Activated CD4-positive, alpha-beta memory T cell treated with anti-CD3 and anti-CD28 coated beads for 36 hours (primary cell): ENCODE data around the gene KRTAP9-2. TPM values are rescaled to one million over a fixed set of nuclear protein-coding genes. Genes with fewer than 3 reads are reported as not detected.
"Not testable (repeated sequence)": the region's sequence is repeated elsewhere in the genome, so short reads cannot be mapped to it uniquely, and the experiment has no call there.

Experiments
- CTCF ChIA-PET: fragments of 350-600 bp; sonication (Branson Sonifier 250); formaldehyde crosslinking; loops from one replicate; lab custom pipeline; 2021; ENCODE audit warnings: antibody characterized with exemption, inconsistent platforms; lab: Charles Lee
- POLR2A ChIA-PET: fragments of 350-600 bp; sonication (Branson Sonifier 250); formaldehyde crosslinking; loops from one replicate; lab custom pipeline; 2021; ENCODE audit warnings: antibody characterized with exemption; lab: Charles Lee
- DNase-seq: peaks from one replicate; pipeline ENCODE4 v3.0.0-alpha.2; 2020
- H3K27ac Mint-ChIP-seq: one replicate; pipeline ENCODE4 v1.8.0; 2021; ENCODE audit warnings: mixed read lengths
- H3K27me3 Mint-ChIP-seq: one replicate; pipeline ENCODE4 v1.8.0; 2021; ENCODE audit warnings: mixed read lengths
- H3K36me3 Mint-ChIP-seq: one replicate; pipeline ENCODE4 v1.8.0; 2021; ENCODE audit warnings: mixed read lengths
- H3K4me1 Mint-ChIP-seq: one replicate; pipeline ENCODE4 v1.8.0; 2021; ENCODE audit warnings: low read depth, mixed read lengths
- H3K4me3 Mint-ChIP-seq: one replicate; pipeline ENCODE4 v1.8.0; 2021; ENCODE audit warnings: mild to moderate bottlenecking, mixed read lengths
- H3K9me3 Mint-ChIP-seq: one replicate; pipeline ENCODE4 v1.8.0; 2021; ENCODE audit warnings: mixed read lengths
- intact Hi-C: fragments of 100-400 bp; cut with micrococcal nuclease; formaldehyde crosslinking; loops from one replicate; pipeline ENCODE4 v1.15.1; 2023
- total RNA-seq, 2 experiments: library from RNA; stranded (reverse); gene quantifications; one replicate each; pipeline ENCODE4 v1.2.3, GENCODE V29; 2021

The KRTAP9-2 gene
- total RNA-seq, result not detected

- H3K27ac Mint-ChIP-seq, H3K4me3 Mint-ChIP-seq, H3K36me3 Mint-ChIP-seq, POLR2A ChIA-PET, H3K9me3 Mint-ChIP-seq, intact Hi-C loops, CTCF ChIA-PET, H3K4me1 Mint-ChIP-seq, H3K27me3 Mint-ChIP-seq, DNase-seq: not testable (repeated sequence)
Measured at GRCh38 chr17:41226598-41227095, at the start of gene KRTAP9-2. TSS of gene KRTAP9-2 (plus strand) at chr17:41226648. CDS start at chr17:41226655, 7 bp downstream.

GRCh38 chr17:41176744-41177387 is 49.6 kb upstream of the KRTAP9-2 start:
- no peak for DNase-seq
- ChIA-PET POLR2A (no interaction called here), CTCF (no interaction called here)
- H3K4me3 Mint-ChIP-seq, result no peak overlapping the region
- H3K27ac Mint-ChIP-seq, result no peak overlapping the region
- no peaks in the 10 kb centered on the region for H3K4me1 Mint-ChIP-seq
- H3K27me3 Mint-ChIP-seq, result no peaks in the 10 kb centered on the region
- no peaks in the 10 kb centered on the region for H3K36me3 Mint-ChIP-seq
- intact Hi-C loops, result no loop called here
- H3K9me3 Mint-ChIP-seq, result no peaks in the 10 kb centered on the region

GRCh38 chr17:41177727-41178271 is 48.6 kb upstream of the KRTAP9-2 start, which contains the start of gene KRTAP4-2:
TSS of gene KRTAP4-2 (minus strand) at chr17:41178221. CDS start at chr17:41178164, 57 bp downstream.
- no peak within 1 kb of the TSS for H3K27ac Mint-ChIP-seq
- no peak for DNase-seq
- POLR2A ChIA-PET, result no interaction called here
- CTCF ChIA-PET, result no interaction called here
- no peaks in the 10 kb centered on the region for H3K9me3 Mint-ChIP-seq
- no peaks in the 10 kb centered on the region for H3K4me1 Mint-ChIP-seq
- no peaks in the 10 kb centered on the region for H3K27me3 Mint-ChIP-seq
- intact Hi-C loops, result no loop called here
- no peaks in the 10 kb centered on the region for H3K36me3 Mint-ChIP-seq
- H3K4me3 Mint-ChIP-seq, result no peak within 1 kb of the TSS

GRCh38 chr17:41178341-41178740 is 48.1 kb upstream of the KRTAP9-2 start:
- ChIA-PET CTCF (no interaction called here), POLR2A (no interaction called here)
- no peaks in the 10 kb centered on the region for H3K36me3 Mint-ChIP-seq
- H3K27me3 Mint-ChIP-seq, result no peaks in the 10 kb centered on the region
- no peak overlapping the region for H3K27ac Mint-ChIP-seq
- DNase-seq, result no peak
- no peak overlapping the region for H3K4me3 Mint-ChIP-seq
- no peaks in the 10 kb centered on the region for H3K4me1 Mint-ChIP-seq
- no peaks in the 10 kb centered on the region for H3K9me3 Mint-ChIP-seq
- intact Hi-C loops, result no loop called here

- no peak for DNase-seq
- no peaks in the 10 kb centered on the region for H3K4me1 Mint-ChIP-seq
- intact Hi-C loops, result no loop called here
- H3K4me3 Mint-ChIP-seq, result no peak overlapping the region
- H3K36me3 Mint-ChIP-seq, result no peaks in the 10 kb centered on the region
- ChIA-PET CTCF (no interaction called here), POLR2A (no interaction called here)
- H3K27me3 Mint-ChIP-seq, result peaks cover under 1% of the 10 kb centered on the region
- no peak overlapping the region for H3K27ac Mint-ChIP-seq
- no peaks in the 10 kb centered on the region for H3K9me3 Mint-ChIP-seq
Measured at GRCh38 chr17:41178843-41179616, 47.4 kb upstream of the KRTAP9-2 start.

- no peak for DNase-seq
- no peak within 1 kb of the TSS for H3K4me3 Mint-ChIP-seq
- H3K27ac Mint-ChIP-seq, result no peak within 1 kb of the TSS
- CTCF ChIA-PET, result interaction anchor here (1.4 kb wide), 1 partner anchor 364 kb away, joined by 3 read pairs; no protein-coding TSS in a partner anchor
- intact Hi-C loops, result no loop called here
- H3K9me3 Mint-ChIP-seq, result no peaks in the 10 kb centered on the region
- peaks cover 13% of the 10 kb centered on the region for H3K27me3 Mint-ChIP-seq
- POLR2A ChIA-PET, result no interaction called here
- no peaks in the 10 kb centered on the region for H3K36me3 Mint-ChIP-seq
- H3K4me1 Mint-ChIP-seq, result no peaks in the 10 kb centered on the region
Measured at GRCh38 chr17:41184480-41184961, 41.9 kb upstream of the KRTAP9-2 start, which contains the start of gene KRTAP4-1. TSS of gene KRTAP4-1 (minus strand) at chr17:41184911. CDS start at chr17:41184854, 57 bp downstream.

- ChIA-PET POLR2A (no interaction called here), CTCF (interaction anchor here (1.4 kb wide), 1 partner anchor 364 kb away, joined by 3 read pairs; no protein-coding TSS in a partner anchor)
- Mint-ChIP-seq H3K27me3 (peaks cover 13% of the 10 kb centered on the region), H3K4me1 (no peaks in the 10 kb centered on the region), H3K27ac (no peak overlapping the region), H3K36me3 (no peaks in the 10 kb centered on the region), H3K4me3 (no peak overlapping the region), H3K9me3 (no peaks in the 10 kb centered on the region)
- DNase-seq, result no peak
- intact Hi-C loops, result no loop called here
Measured at GRCh38 chr17:41185001-41185400, 41.4 kb upstream of the KRTAP9-2 start.

GRCh38 chr17:41186872-41187271 is 39.6 kb upstream of the KRTAP9-2 start:
- ChIA-PET POLR2A (no interaction called here), CTCF (no interaction called here)
- Mint-ChIP-seq H3K9me3 (no peaks in the 10 kb centered on the region), H3K4me3 (no peak overlapping the region), H3K27me3 (peaks cover 13% of the 10 kb centered on the region), H3K27ac (no peak overlapping the region), H3K4me1 (no peaks in the 10 kb centered on the region), H3K36me3 (no peaks in the 10 kb centered on the region)
- intact Hi-C loops, result no loop called here
- no peak for DNase-seq

- CTCF ChIA-PET, H3K4me1 Mint-ChIP-seq, DNase-seq, H3K9me3 Mint-ChIP-seq, intact Hi-C loops, POLR2A ChIA-PET, H3K27ac Mint-ChIP-seq, H3K36me3 Mint-ChIP-seq, H3K4me3 Mint-ChIP-seq: not testable (repeated sequence)
- H3K27me3 Mint-ChIP-seq, result peaks cover 13% of the 10 kb centered on the region
Measured at GRCh38 chr17:41189837-41190318, 36.6 kb upstream of the KRTAP9-2 start, which contains the start of gene KRTAP9-1. TSS of gene KRTAP9-1 (plus strand) at chr17:41189887. CDS start at chr17:41189887, 0 bp downstream.

GRCh38 chr17:41190328-41190727 is 36.1 kb upstream of the KRTAP9-2 start:
- no peaks in the 10 kb centered on the region for H3K36me3 Mint-ChIP-seq
- DNase-seq, result no peak
- H3K27me3 Mint-ChIP-seq, result peaks cover 13% of the 10 kb centered on the region
- intact Hi-C loops, result no loop called here
- no peak overlapping the region for H3K4me3 Mint-ChIP-seq
- ChIA-PET POLR2A (no interaction called here), CTCF (no interaction called here)
- H3K27ac Mint-ChIP-seq, result no peak overlapping the region
- H3K4me1 Mint-ChIP-seq, result no peaks in the 10 kb centered on the region
- H3K9me3 Mint-ChIP-seq, result peaks cover 3% of the 10 kb centered on the region

- ChIA-PET POLR2A (no interaction called here), CTCF (no interaction called here)
- H3K4me1 Mint-ChIP-seq, result no peaks in the 10 kb centered on the region
- no peak overlapping the region for H3K27ac Mint-ChIP-seq
- no peaks in the 10 kb centered on the region for H3K36me3 Mint-ChIP-seq
- intact Hi-C loops, result no loop called here
- no peak for DNase-seq
- H3K4me3 Mint-ChIP-seq, result no peak overlapping the region
- peaks cover 6% of the 10 kb centered on the region for H3K9me3 Mint-ChIP-seq
- H3K27me3 Mint-ChIP-seq, result peaks cover 4% of the 10 kb centered on the region
Measured at GRCh38 chr17:41196068-41196467, 30.4 kb upstream of the KRTAP9-2 start.
